Endothelial cell of umbilical vein (primary cell): ENCODE results near the gene NUMA1. TPM values are rescaled to one million over a fixed set of nuclear protein-coding genes. Genes with fewer than 3 reads are reported as not detected.

Experiments
- BruUV-seq: library from RNA; stranded (reverse); fragments of 400-500 nt; replicated peaks from 2 replicates; lab custom pipeline; 2021; lab: Mats Ljungman, UMichigan
- CTCF ChIA-PET: fragments of 300-600, 350-600 bp; sonication (Branson Sonifier 250); formaldehyde crosslinking; loops from one replicate; lab custom pipeline; 2021; ENCODE audit warnings: antibody characterized with exemption, inconsistent platforms; lab: Charles Lee
- POLR2A ChIA-PET: fragments of 300-600, 350-600 bp; sonication (Branson Sonifier 250); formaldehyde crosslinking; loops from one replicate; lab custom pipeline; 2021; ENCODE audit warnings: antibody characterized with exemption, inconsistent platforms; lab: Charles Lee
- DNase-seq: peaks from one replicate; pipeline ENCODE4 v3.0.0-alpha.2; 2011; ENCODE audit warnings: low read depth, low spot score
- FAIRE-seq: peaks from 2 replicates; lab custom pipeline; 2011; peaks lifted over from hg19 to GRCh38; lab: Jason Lieb, UNC
- H2AFZ ChIP-seq: 2 replicates; pipeline ENCODE4 v1.6.0; 2012; ENCODE audit warnings: low read depth, low read length, control low read depth, inconsistent platforms
- H3K27ac ChIP-seq: 2 replicates; pipeline ENCODE4 v1.5.1; 2011; ENCODE audit warnings: low read depth, mild to moderate bottlenecking, control low read depth, low read length, moderate library complexity; ENCODE audit not compliant: insufficient read depth
- H3K27me3 ChIP-seq, 2 experiments: 2 replicates each; pipeline versions ENCODE4 v1.6.0 to v1.6.1; 2011; ENCODE audit warnings: low read length in 2 of 2, mixed read lengths in 1 of 2; ENCODE audit not compliant: control insufficient read depth in 2 of 2, insufficient read depth in 2 of 2
- H3K36me3 ChIP-seq, 2 experiments: 2 replicates in 1 of 2; 3 replicates in 1 of 2; pipeline ENCODE4 v1.5.1; 2011; ENCODE audit warnings: low read length in 2 of 2, mild to moderate bottlenecking in 1 of 2, moderate library complexity in 1 of 2; ENCODE audit not compliant: control insufficient read depth in 2 of 2, insufficient read depth in 2 of 2; ENCODE audit errors: extremely low read depth in 1 of 2
- H3K4me1 ChIP-seq: 3 replicates; pipeline ENCODE4 v1.5.1; 2011; ENCODE audit warnings: mild to moderate bottlenecking, low read length; ENCODE audit not compliant: control insufficient read depth, insufficient read depth; ENCODE audit errors: extremely low read depth
- H3K4me2 ChIP-seq: 2 replicates; pipeline ENCODE4 v1.6.1; 2011; ENCODE audit warnings: low read length, control low read depth, mixed read lengths; ENCODE audit not compliant: insufficient read depth
- H3K4me3 ChIP-seq, 3 experiments: fragments of 200-600 bp in 1 of 3; sonication (generic), shearing (Covaris generic) in 1 of 3; replicated peaks in 1 of 3; 2 replicates each; pipeline ENCODE4 v1.5.1; 2011 to 2016; ENCODE audit warnings: control low read depth in 3 of 3, low read length in 3 of 3, mild to moderate bottlenecking in 2 of 3, inconsistent platforms in 1 of 3, low read depth in 1 of 3, moderate library complexity in 1 of 3; ENCODE audit not compliant: insufficient read depth in 1 of 3
- H3K79me2 ChIP-seq: 2 replicates; pipeline ENCODE4 v1.6.0; 2012; ENCODE audit warnings: low read length, inconsistent platforms; ENCODE audit not compliant: control insufficient read depth, insufficient read depth
- H3K9ac ChIP-seq: replicated peaks from 2 replicates; pipeline ENCODE3; 2011; ENCODE audit warnings: low read length, control low read depth; ENCODE audit not compliant: insufficient read depth; ENCODE audit errors: extremely low read depth
- H3K9me1 ChIP-seq: replicated peaks from 3 replicates; pipeline ENCODE4 v1.6.0; 2011; ENCODE audit warnings: mild to moderate bottlenecking, low read length; ENCODE audit not compliant: control insufficient read depth, insufficient read depth; ENCODE audit errors: extremely low read depth
- H3K9me3 ChIP-seq: replicated peaks from 2 replicates; pipeline ENCODE4 v1.5.1; 2012; ENCODE audit warnings: low read length, inconsistent platforms; ENCODE audit not compliant: control insufficient read depth, insufficient read depth
- H4K20me1 ChIP-seq: replicated peaks from 2 replicates; pipeline ENCODE3; 2011; ENCODE audit warnings: mild to moderate bottlenecking, low read length; ENCODE audit not compliant: control insufficient read depth, insufficient read depth; ENCODE audit errors: extremely low read depth
- CTCF ChIP-seq, 2 donors: IDR thresholded peaks; 1 replicate in 1 of 2; 2 replicates in 1 of 2; pipeline ENCODE4 v1.5.1; 2011; ENCODE audit warnings: low read length in 2 of 2, mild to moderate bottlenecking in 2 of 2, moderate library complexity in 2 of 2, control low read depth in 1 of 2, inconsistent platforms in 1 of 2, low read depth in 1 of 2; ENCODE audit not compliant: insufficient read depth in 1 of 2; ENCODE audit errors: extremely low read depth in 1 of 2
- EZH2 ChIP-seq: IDR thresholded peaks from 2 replicates; pipeline ENCODE4 v1.6.1; 2012; ENCODE audit warnings: borderline replicate concordance, low read depth, mild to moderate bottlenecking, moderate library complexity, low read length, inconsistent platforms; ENCODE audit not compliant: severe bottlenecking
- FOS ChIP-seq: IDR thresholded peaks from 2 replicates; pipeline ENCODE4 v1.6.1; 2011; ENCODE audit warnings: mild to moderate bottlenecking, low read length, moderate library complexity, borderline replicate concordance; ENCODE audit not compliant: insufficient read depth
- GATA2 ChIP-seq: IDR thresholded peaks from 2 replicates; pipeline ENCODE4 v1.7.0; 2011; ENCODE audit warnings: low read depth, mild to moderate bottlenecking, moderate library complexity, mixed read lengths, low read length; ENCODE audit not compliant: insufficient read length, insufficient read depth
- JUN ChIP-seq: IDR thresholded peaks from 2 replicates; pipeline ENCODE4 v1.6.1; 2011; ENCODE audit warnings: borderline replicate concordance, low read depth; ENCODE audit not compliant: insufficient read length, insufficient read depth
- MAX ChIP-seq: IDR thresholded peaks from 2 replicates; pipeline ENCODE4 v1.6.1; 2011; ENCODE audit not compliant: insufficient read depth, insufficient read length
- MYC ChIP-seq: IDR thresholded peaks from one replicate; pipeline ENCODE4 v1.6.1; 2011; ENCODE audit warnings: mild to moderate bottlenecking, low read depth, low read length
- POLR2A ChIP-seq: IDR thresholded peaks from 2 replicates; pipeline ENCODE4 v1.6.1; 2012; ENCODE audit warnings: low read depth, mild to moderate bottlenecking, control low read depth, low read length
- POLR2AphosphoS5 ChIP-seq: IDR thresholded peaks from 2 replicates; pipeline ENCODE4 v1.6.1; 2012; ENCODE audit warnings: low read depth, mild to moderate bottlenecking, control low read depth, low read length, moderate library complexity; ENCODE audit not compliant: insufficient read depth
- dilution Hi-C: fragments of 300-500 bp; cut with MboI; formaldehyde crosslinking; loops from one replicate; pipeline ENCODE4 v1.15.0; 2019; ENCODE audit warnings: low sequenced_read_pairs; ENCODE audit not compliant: extremely low pct_ligation_motif_present
- intact Hi-C: fragments of 100-400 bp; cut with micrococcal nuclease; formaldehyde crosslinking; loops from one replicate; pipeline ENCODE4 v1.10.0; 2022
- polyA plus RNA-seq, 4 experiments: library from polyadenylated mRNA; depleted of rRNA in 3 of 4; stranded (reverse) in 3 of 4; unstranded in 1 of 4; fragments of >200 nt; gene quantifications; 2 replicates each; pipeline versions ENCODE4 v1.2.1 to v1.2.3, GENCODE V29; 2011 to 2012; ENCODE audit warnings: missing spikeins in 1 of 4
- total RNA-seq: library from RNA; stranded (reverse); gene quantifications from 2 replicates; pipeline ENCODE4 v1.2.3, GENCODE V29; 2021

NUMA1 gene
- total and polyA plus RNA-seq, 2 donors (not counting 3 experiments of a cell fraction or from before 2014, with no cell fraction given) = 120 to 164 TPM

- H3K4me2 ChIP-seq = peak overlapping the region; percentile 71
- dilution Hi-C loops (no loop called here), intact Hi-C loops (no loop called here)
- H3K9me1 ChIP-seq = no peaks in the 10 kb centered on the region
- no peak overlapping the region for H3K27ac ChIP-seq
- BruUV-seq = no TSS peak
- FAIRE-seq (peak; percentile 62), DNase-seq (no peak)
- TF ChIP-seq POLR2AphosphoS5 (no peak), MAX (no peak), GATA2 (no peak), CTCF (IDR thresholded peaks at IDR 0.05; ENCODE audit: extremely low read depth in 1 of 2, insufficient read depth in 1 of 2, low read depth in 1 of 2, low read length in 2 of 2) (no peak), FOS (no peak), MYC (no peak), POLR2A (no peak), JUN (no peak), EZH2 (no peak)
- CTCF ChIA-PET = interaction anchor here (1.0 to 5.2 kb wide), 6 partner anchors 11 to 106 kb away, joined by 3 to 89 read pairs (median 5); no protein-coding TSS in a partner anchor
- H3K4me1 ChIP-seq = peaks cover 38% of the 10 kb centered on the region
- H3K9ac ChIP-seq = no peak overlapping the region
- peaks cover 2 to 5% of the 10 kb centered on the region in 2 experiments for H3K36me3 ChIP-seq
- H4K20me1 ChIP-seq = peaks cover 4% of the 10 kb centered on the region
- H3K79me2 ChIP-seq = peaks cover 65% of the 10 kb centered on the region
- peak overlapping the region in 2 of 3 experiments; percentile 58 to 66 for H3K4me3 ChIP-seq
- POLR2A ChIA-PET = interaction anchor here (1.3 to 2.6 kb wide), 2 partner anchors 12 to 32 kb away, joined by 3 to 7 read pairs; no protein-coding TSS in a partner anchor
- no peaks in the 10 kb centered on the region for H3K27me3 ChIP-seq
- H2AFZ ChIP-seq = no peak overlapping the region
- no peaks in the 10 kb centered on the region for H3K9me3 ChIP-seq
Measured at GRCh38 chr11:72038491-72038890, 41.9 kb downstream of the NUMA1 start.
